ENCODE measurements around the gene STK17A.
A peak's percentile ranks its signal among the peaks of the same experiment; 100 is the strongest.
"Not testable (repeated sequence)": the region's sequence is repeated elsewhere in the genome, so short reads cannot be mapped to it uniquely, and the experiment has no call there.

STK17A gene

GRCh38 chr7:43569424-43569823 is 13.5 kb upstream of the STK17A start:
- DNase-seq = no peak

- no peak for DNase-seq
Measured at GRCh38 chr7:43570688-43571365, 12.1 kb upstream of the STK17A start.

GRCh38 chr7:43572516-43573049 is 10.3 kb upstream of the STK17A start:
- no peak for DNase-seq

- DNase-seq = not testable (repeated sequence)
Measured at GRCh38 chr7:43573832-43574231, 9.1 kb upstream of the STK17A start.

- no peak for DNase-seq
Measured at GRCh38 chr7:43575506-43575905, 7.4 kb upstream of the STK17A start.

- DNase-seq = no peak
Measured at GRCh38 chr7:43576241-43576640, 6.7 kb upstream of the STK17A start.

GRCh38 chr7:43577485-43577951 is 5.4 kb upstream of the STK17A start:
- DNase-seq = no peak

GRCh38 chr7:43583424-43584194 is 701 bp downstream of the STK17A start:
- peak; percentile 61 for DNase-seq

GRCh38 chr7:43584195-43584586 is 1.3 kb downstream of the STK17A start:
- DNase-seq = no peak

- not testable (repeated sequence) for DNase-seq
Measured at GRCh38 chr7:43584733-43585132, 1.8 kb downstream of the STK17A start.

- no peak for DNase-seq
Measured at GRCh38 chr7:43585562-43585961, 2.7 kb downstream of the STK17A start.

GRCh38 chr7:43586251-43586900 is 3.5 kb downstream of the STK17A start:
- no peak for DNase-seq

- no peak for DNase-seq
Measured at GRCh38 chr7:43588477-43589132, 5.7 kb downstream of the STK17A start.

GRCh38 chr7:43589133-43589478 is 6.2 kb downstream of the STK17A start:
- DNase-seq = no peak

GRCh38 chr7:43589728-43590127 is 6.8 kb downstream of the STK17A start:
- DNase-seq = no peak

- DNase-seq = no peak
Measured at GRCh38 chr7:43590862-43591557, 8.1 kb downstream of the STK17A start.

- DNase-seq = no peak
Measured at GRCh38 chr7:43591558-43592180, 8.8 kb downstream of the STK17A start.

- no peak for DNase-seq
Measured at GRCh38 chr7:43592326-43592725, 9.4 kb downstream of the STK17A start.

GRCh38 chr7:43593010-43593409 is 10.1 kb downstream of the STK17A start:
- DNase-seq = no peak

GRCh38 chr7:43594020-43594419 is 11.1 kb downstream of the STK17A start:
- no peak for DNase-seq

GRCh38 chr7:43596426-43596825 is 13.5 kb downstream of the STK17A start:
- not testable (repeated sequence) for DNase-seq

- DNase-seq = no peak
Measured at GRCh38 chr7:43600056-43600455, 17.1 kb downstream of the STK17A start.

Data from T-helper 9 cell (primary cell).